ENCODE data around the gene NR4A3. TPM values are rescaled to one million over a fixed set of nuclear protein-coding genes. Genes with fewer than 3 reads are reported as not detected.

The NR4A3 gene
- total and polyA plus RNA-seq, 9 of the 15 experiments (the other 6 are each of a cell fraction or from before 2014, with no cell fraction given) = 0.04 to 0.07 TPM; not detected in 7

DNA sequence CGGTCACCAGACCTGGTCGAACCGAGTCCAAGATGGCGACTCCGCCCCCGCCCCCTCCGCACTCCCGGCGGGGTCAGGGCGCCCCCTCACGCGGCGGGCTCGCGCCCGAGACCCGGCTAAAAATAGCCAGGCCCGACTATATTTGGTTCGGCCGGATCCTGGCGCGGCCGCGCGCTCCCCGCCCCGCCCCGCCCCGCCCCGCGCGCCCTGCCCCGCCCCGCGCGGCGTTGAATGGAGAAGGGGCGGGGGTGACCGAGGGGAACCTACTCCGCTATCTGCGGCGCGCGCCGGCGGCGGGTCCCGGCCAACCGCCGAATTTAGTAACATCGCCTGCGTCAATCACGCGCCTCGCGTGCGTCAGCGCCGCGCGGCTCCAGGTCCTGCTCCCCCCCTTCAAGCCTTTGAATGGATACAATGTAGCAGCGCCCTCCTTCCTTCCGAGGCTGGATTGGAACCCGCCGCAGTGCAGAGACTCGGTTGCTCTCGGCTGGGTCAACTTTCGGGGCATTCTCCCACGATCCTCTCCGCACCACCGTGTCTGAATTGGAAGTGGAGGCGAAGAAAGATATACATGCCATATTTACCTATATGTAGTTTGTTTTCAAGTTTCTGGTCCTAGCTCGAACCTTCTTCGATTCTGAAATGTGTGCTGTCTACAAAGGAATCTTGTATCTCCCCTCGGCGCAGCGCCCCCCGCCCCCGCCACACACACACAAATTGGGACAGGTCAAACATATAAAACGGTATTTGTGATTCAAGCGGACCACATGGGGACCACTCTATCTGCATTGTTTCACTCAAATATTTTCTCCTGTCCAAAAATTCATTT, 1.6 kb upstream of the NR4A3 start (continued):
- TF ChIP-seq, protein P1, sequence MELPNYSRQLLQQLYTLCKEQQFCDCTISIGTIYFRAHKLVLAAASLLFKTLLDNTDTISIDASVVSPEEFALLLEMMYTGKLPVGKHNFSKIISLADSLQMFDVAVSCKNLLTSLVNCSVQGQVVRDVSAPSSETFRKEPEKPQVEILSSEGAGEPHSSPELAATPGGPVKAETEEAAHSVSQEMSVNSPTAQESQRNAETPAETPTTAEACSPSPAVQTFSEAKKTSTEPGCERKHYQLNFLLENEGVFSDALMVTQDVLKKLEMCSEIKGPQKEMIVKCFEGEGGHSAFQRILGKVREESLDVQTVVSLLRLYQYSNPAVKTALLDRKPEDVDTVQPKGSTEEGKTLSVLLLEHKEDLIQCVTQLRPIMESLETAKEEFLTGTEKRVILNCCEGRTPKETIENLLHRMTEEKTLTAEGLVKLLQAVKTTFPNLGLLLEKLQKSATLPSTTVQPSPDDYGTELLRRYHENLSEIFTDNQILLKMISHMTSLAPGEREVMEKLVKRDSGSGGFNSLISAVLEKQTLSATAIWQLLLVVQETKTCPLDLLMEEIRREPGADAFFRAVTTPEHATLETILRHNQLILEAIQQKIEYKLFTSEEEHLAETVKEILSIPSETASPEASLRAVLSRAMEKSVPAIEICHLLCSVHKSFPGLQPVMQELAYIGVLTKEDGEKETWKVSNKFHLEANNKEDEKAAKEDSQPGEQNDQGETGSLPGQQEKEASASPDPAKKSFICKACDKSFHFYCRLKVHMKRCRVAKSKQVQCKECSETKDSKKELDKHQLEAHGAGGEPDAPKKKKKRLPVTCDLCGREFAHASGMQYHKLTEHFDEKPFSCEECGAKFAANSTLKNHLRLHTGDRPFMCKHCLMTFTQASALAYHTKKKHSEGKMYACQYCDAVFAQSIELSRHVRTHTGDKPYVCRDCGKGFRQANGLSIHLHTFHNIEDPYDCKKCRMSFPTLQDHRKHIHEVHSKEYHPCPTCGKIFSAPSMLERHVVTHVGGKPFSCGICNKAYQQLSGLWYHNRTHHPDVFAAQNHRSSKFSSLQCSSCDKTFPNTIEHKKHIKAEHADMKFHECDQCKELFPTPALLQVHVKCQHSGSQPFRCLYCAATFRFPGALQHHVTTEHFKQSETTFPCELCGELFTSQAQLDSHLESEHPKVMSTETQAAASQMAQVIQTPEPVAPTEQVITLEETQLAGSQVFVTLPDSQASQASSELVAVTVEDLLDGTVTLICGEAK (IDR thresholded peaks at IDR 0.05) = peak; percentile 56
- TF ChIP-seq, protein P1 (CRISPR knock-in tag; IDR thresholded peaks at IDR 0.05) = no peak
- TF ChIP-seq ZNF41 (CRISPR knock-in tag; conservative IDR thresholded peaks at IDR 0.05) (no peak), HDGF (IDR thresholded peaks at IDR 0.05) (no peak), FOXP1 (CRISPR knock-in tag; IDR thresholded peaks at IDR 0.05) (no peak), CHCHD3 (CRISPR knock-in tag; IDR thresholded peaks at IDR 0.05) (no peak), BRD9 (IDR thresholded peaks at IDR 0.05; ENCODE audit: low read depth, partially characterized antibody) (no peak), SRSF1 (IDR thresholded peaks at IDR 0.05; ENCODE audit: low read depth, low read length) (no peak), GABPB2 (CRISPR knock-in tag; conservative IDR thresholded peaks at IDR 0.05) (no peak), PHF20 (IDR thresholded peaks at IDR 0.05; ENCODE audit: partially characterized antibody) (peak; percentile 19), MBD2 (IDR thresholded peaks at IDR 0.05; ENCODE audit: borderline replicate concordance, low read depth) (peak; percentile 46; the same call in 1 of the 2 replicates), SP1 (CRISPR knock-in tag; IDR thresholded peaks at IDR 0.05) (no peak), U2AF1 (optimal IDR thresholded peaks at IDR 0.05; ENCODE audit: low read depth, low read length) (peak; percentile 12), TRIM28 (IDR thresholded peaks at IDR 0.05) (no peak), PML (IDR thresholded peaks at IDR 0.05; ENCODE audit: low read length) (no peak; the same call in 1 of the 2 replicates), ESRRB (CRISPR knock-in tag; IDR thresholded peaks at IDR 0.05; ENCODE audit: borderline replicate concordance) (no peak), DNMT1 (IDR thresholded peaks at IDR 0.05) (no peak), RUNX1 (IDR thresholded peaks at IDR 0.05; ENCODE audit: low read depth) (no peak), HMG20B (CRISPR knock-in tag; IDR thresholded peaks at IDR 0.05) (no peak), KLF10 (CRISPR knock-in tag; IDR thresholded peaks at IDR 0.05) (no peak)
